Psoas muscle (tissue), 8 donors: Measurements from ENCODE around the gene KAT2B. TPM values are rescaled to one million over a fixed set of nuclear protein-coding genes. Genes with fewer than 3 reads are reported as not detected.

Source experiments
- ATAC-seq, 4 donors: fragments of 200-7000 bp; cut with Tn5 transposase; one replicate each; pipeline ENCODE4 v1.9.1; 2020; ENCODE audit warnings: moderate library complexity in 3 of 4, mild to moderate bottlenecking in 2 of 4
- DNase-seq, 2 donors: peaks; one replicate each; pipeline ENCODE4 v3.0.0-alpha.2; 2020
- H3K27ac ChIP-seq: fragments of 200-600 bp; one replicate; pipeline ENCODE4 v1.8.0; 2022
- H3K27me3 ChIP-seq, 3 donors: fragments of 200-600 bp in 1 of 3; one replicate each; pipeline versions ENCODE4 v1.6.1 to v1.8.0; 2013 to 2022; ENCODE audit warnings: low read length in 2 of 3, mild to moderate bottlenecking in 2 of 3, moderate library complexity in 1 of 3; ENCODE audit not compliant: insufficient read depth in 3 of 3
- H3K36me3 ChIP-seq, 2 donors: fragments of 200-600 bp in 1 of 2; one replicate each; pipeline versions ENCODE4 v1.6.1 to v1.8.0; 2013 to 2022; ENCODE audit warnings: low read depth in 1 of 2, mild to moderate bottlenecking in 1 of 2, moderate library complexity in 1 of 2; ENCODE audit not compliant: insufficient read depth in 1 of 2
- H3K4me1 ChIP-seq: fragments of 200-600 bp; one replicate; pipeline ENCODE4 v1.8.0; 2022
- H3K4me3 ChIP-seq: fragments of 200-600 bp; one replicate; pipeline ENCODE4 v1.8.0; 2022; ENCODE audit warnings: mild to moderate bottlenecking
- H3K9me3 ChIP-seq: fragments of 200-600 bp; one replicate; pipeline ENCODE4 v1.8.0; 2022
- CTCF ChIP-seq: fragments of 200-600 bp; IDR thresholded peaks from one replicate; pipeline ENCODE4 v1.8.0; 2022; ENCODE audit warnings: antibody characterized with exemption
- WGBS, 3 donors: extraction: QIAGEN DNeasy Blood & Tissue Kit; methylation state at CpG; one replicate each; pipeline versions ENCODE4 v1.1.6 to v1.1.7; 2013; 5-methylcytosine and 5-hydroxymethylcytosine counted together
- intact Hi-C, 2 donors: fragments of 100-400 bp; cut with DNase I; formaldehyde crosslinking; loops; one replicate each; pipeline versions ENCODE4 v1.11.0 to v1.14.2; 2022
- polyA plus RNA-seq, 3 donors: library from polyadenylated mRNA; stranded (reverse); fragments of 200-250 nt; gene quantifications; one replicate each; pipeline ENCODE4 v1.2.3, GENCODE V29; 2013
- total RNA-seq, 4 donors: library from RNA; stranded (reverse); fragmentation: NEBNext Ultra II Directional in 2 of 4; extraction: Animal tissue kit (Norgen Biotek cat#: 25700) in 2 of 4; gene quantifications; one replicate each; pipeline versions ENCODE4 v1.2.1 to v1.2.4, GENCODE V29; 2021 to 2023
- donor health status: healthy with polysubstance abuse.
- donor health status: DM: no; HTN: no; CAD: no; lungs with moderate emphysema.
- donor health status: Bipolar disorder and iron deficiency.
- donor health status: healthy.
- donor health status: DM: yes; HTN: yes; CAD: no.
- donor health status: DM: no; HTN: no; CAD: no.
- donor health status: DM: no; HTN: no; CAD: no.
- donor health status: DM: yes; HTN: yes; CAD: no.

KAT2B gene
- total and polyA plus RNA-seq, 7 donors = 10.8 to 62.2 (median 28.3) TPM

DNA sequence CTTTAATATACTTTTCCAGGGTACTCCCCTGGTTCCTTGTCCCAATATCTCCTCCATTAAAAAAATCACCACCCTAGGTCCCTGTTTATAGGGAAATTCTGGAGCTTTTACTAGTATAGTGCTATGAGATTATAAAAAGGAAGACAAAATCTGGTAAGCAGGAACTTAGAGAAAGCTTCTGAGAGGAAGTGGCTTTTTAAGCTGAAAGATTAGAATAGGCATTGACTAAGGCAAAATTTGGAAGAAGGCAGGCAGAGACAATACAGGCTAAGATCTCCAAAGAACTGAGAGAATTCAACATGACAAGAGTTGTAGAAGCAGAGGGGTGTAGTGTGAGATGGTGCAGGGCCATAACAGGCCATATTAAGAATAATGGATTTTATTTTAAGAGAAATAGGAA, 120.0 kb downstream of the KAT2B start:
- Histone ChIP-seq H3K9me3 (no peaks in the 10 kb centered on the region), H3K27ac (no peak overlapping the region), H3K27me3 (no peaks in the 10 kb centered on the region), H3K4me1 (no peaks in the 10 kb centered on the region), H3K4me3 (no peak overlapping the region), H3K36me3 (no peaks in the 10 kb centered on the region)
- intact Hi-C loops = no loop called here
- no peak for DNase-seq
- TF ChIP-seq CTCF = no peak
- no peak for ATAC-seq

- 91 to 96% (median 95%) methylated on average over 2 of the region's 2 CpGs for WGBS, 3 donors
- TF ChIP-seq CTCF = no peak
Measured at GRCh38 chr3:20161714-20162113, 121.5 kb downstream of the KAT2B start.

DNA sequence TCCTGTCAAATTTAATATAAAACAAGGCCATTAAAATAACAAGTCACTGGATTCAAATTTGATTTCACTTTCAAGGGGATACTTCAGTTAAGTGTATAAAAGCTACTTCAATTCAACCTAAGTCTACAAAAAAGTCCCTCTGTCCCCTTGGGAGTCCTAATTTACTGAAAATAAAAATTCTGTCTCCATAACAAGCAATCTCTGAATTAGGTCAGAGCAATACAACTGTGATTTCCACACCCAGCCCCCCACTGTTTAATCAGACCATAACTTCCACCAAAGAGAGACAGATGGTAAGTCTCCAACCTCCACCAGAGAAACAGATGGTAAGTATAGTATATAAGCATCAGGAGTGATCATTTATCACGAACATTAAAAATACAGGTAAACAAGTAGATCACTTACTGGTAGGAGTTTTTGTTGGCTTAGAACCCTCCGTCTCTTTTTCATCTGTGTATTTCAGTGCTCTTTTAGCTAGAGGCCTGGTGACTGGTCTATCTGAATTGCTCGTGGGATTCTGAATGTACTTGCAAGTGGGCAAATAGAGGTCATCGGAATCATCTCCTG, 133.7 kb downstream of the KAT2B start:
- H3K27me3 ChIP-seq = no peaks in the 10 kb centered on the region
- no peak for ATAC-seq
- no peaks in the 10 kb centered on the region for H3K9me3 ChIP-seq

More at GRCh38 chr3:20161714-20162113, 121.5 kb downstream of the KAT2B start:
- no peaks in the 10 kb centered on the region for H3K27me3 ChIP-seq
- no peaks in the 10 kb centered on the region for H3K9me3 ChIP-seq
- DNase-seq (no peak), ATAC-seq (no peak)
- no peak overlapping the region for H3K4me3 ChIP-seq
- H3K36me3 ChIP-seq = no peaks in the 10 kb centered on the region
- H3K4me1 ChIP-seq = no peaks in the 10 kb centered on the region
- intact Hi-C loops = no loop called here
- no peak overlapping the region for H3K27ac ChIP-seq

GRCh38 chr3:20181276-20181675, 141.0 kb downstream of the KAT2B start:
- Histone ChIP-seq H3K4me1 (peaks cover 5% of the 10 kb centered on the region), H3K27ac (no peak overlapping the region), H3K36me3 (no peaks in the 10 kb centered on the region), H3K27me3 (no peaks in the 10 kb centered on the region), H3K4me3 (no peak overlapping the region), H3K9me3 (no peaks in the 10 kb centered on the region)
- DNase-seq (no peak), ATAC-seq (no peak)
- intact Hi-C loops = loop anchor here (5.0 to 10.0 kb wide), 3 partner anchors 34 to 146 kb away; no protein-coding TSS in a partner anchor
- TF ChIP-seq CTCF = no peak
- 54 to 58% (median 55%) methylated on average over 3 of the region's 3 CpGs for WGBS, 3 donors

More for the DNA sequence above, 133.7 kb downstream of the KAT2B start:
- TF ChIP-seq CTCF = no peak
- DNase-seq = no peak
- 90 to 94% (median 92%) methylated on average over 4 of the region's 4 CpGs for WGBS, 3 donors
- H3K4me3 ChIP-seq = no peak overlapping the region
- intact Hi-C loops = no loop called here
- H3K4me1 ChIP-seq = no peaks in the 10 kb centered on the region
- no peak overlapping the region for H3K27ac ChIP-seq
- no peaks in the 10 kb centered on the region for H3K36me3 ChIP-seq

GRCh38 chr3:20182206-20182605, 142.0 kb downstream of the KAT2B start:
- Histone ChIP-seq H3K27ac (no peak overlapping the region), H3K9me3 (no peaks in the 10 kb centered on the region), H3K27me3 (no peaks in the 10 kb centered on the region), H3K4me1 (peaks cover 8% of the 10 kb centered on the region), H3K36me3 (no peaks in the 10 kb centered on the region), H3K4me3 (no peak overlapping the region)
- intact Hi-C loops = loop anchor here (5.0 to 10.0 kb wide), 3 partner anchors 35 to 147 kb away; no protein-coding TSS in a partner anchor
- no peak for TF ChIP-seq CTCF
- ATAC-seq (no peak), DNase-seq (no peak)
- 39 to 47% (median 46%) methylated on average over 4 of the region's 4 CpGs for WGBS, 3 donors
